GM20431 (cell line): ENCODE results near the gene CD276.
"Not testable (repeated sequence)": the region's sequence is repeated elsewhere in the genome, so short reads cannot be mapped to it uniquely, and the experiment has no call there.

Experiments used
- in situ Hi-C: fragments of 300-500 bp; cut with MseI, MboI; formaldehyde crosslinking; loops from one replicate; pipeline ENCODE4 v1.15.0; 2020; ENCODE audit warnings: low sequenced_read_pairs; ENCODE audit not compliant: unreplicated experiment

Gene CD276

DNA sequence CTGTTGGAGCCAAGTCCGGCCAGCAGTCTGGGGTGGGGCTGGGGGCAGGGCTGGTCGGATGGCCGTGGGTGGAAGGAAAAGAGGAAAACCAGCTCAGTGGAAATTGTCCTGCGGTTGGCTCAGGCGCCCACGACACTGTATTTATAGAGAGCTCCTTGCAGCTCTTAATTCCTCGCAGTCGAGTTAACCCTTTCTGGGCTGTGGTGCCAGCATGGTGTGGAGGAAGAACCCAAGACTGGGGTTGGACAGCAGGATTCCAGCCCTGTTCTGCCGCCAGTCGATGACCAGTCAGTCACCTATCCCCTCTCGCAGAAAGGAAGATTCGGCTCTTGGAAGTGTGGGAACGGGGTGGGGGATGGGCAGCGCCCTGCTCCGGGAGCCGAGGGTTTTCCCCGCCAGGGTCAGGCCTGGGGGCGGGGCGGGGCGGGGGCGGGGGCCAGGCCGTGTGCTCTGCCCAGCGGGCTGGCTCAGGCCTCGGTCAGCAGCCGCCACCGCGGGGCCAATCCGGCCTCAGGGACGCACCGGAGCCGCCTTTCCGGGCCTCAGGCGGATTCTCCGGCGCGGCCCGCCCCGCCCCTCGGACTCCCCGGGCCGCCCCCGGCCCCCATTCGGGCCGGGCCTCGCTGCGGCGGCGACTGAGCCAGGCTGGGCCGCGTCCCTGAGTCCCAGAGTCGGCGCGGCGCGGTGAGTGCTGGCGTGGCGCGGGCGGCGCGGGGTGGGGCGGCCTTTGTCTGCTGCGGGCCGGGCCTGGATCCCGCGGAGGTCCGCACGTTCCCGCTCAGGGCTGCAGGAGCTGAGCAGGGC lies at the start of gene CD276:
TSS of gene CD276 (plus strand) at position 607 of the 804 bp plus-strand sequence. CDS start 15,257 bp downstream, outside the sequence.
- in situ Hi-C loops = loop anchor here (25.0 kb wide), 1 partner anchor 397 kb away; no protein-coding TSS in a partner anchor

DNA sequence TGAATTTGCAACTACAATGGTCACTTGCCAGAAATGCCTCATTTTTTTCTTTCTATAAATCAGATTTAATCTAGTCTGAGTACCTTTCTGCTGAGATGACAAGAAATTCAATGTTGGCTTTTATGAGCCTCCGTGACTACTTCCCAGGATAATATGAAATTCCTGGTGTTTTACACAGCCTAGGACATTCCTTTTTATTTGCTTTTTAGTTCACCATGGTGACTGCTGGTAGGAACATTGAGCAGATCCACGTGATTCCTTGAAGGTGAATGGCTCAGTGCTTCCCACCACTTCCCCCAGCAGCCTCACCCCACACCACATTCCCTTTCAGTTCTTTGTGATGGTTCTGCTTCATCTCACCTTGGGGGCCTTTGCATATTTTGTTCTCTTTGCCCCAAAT lies 46.7 kb upstream of the CD276 start:
- in situ Hi-C loops = no loop called here

DNA sequence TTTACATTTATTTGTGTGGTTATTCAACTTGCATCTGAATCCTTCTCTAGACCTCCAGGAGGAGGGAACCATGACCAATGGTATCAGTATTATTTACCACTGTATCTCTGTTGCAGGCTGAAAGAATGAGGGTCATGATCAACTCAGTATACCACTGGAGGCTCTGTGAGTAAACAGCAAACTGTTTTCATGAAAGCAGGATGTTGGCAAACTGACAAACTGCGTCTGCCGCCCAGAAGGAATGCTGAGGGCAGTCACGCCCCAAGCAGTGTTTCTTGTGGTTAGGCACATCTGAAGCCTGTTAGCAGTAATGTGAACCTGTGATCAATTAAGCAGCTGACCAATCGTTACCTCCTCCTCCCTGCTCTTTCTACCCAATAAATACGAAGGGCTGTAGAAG lies 44.7 kb upstream of the CD276 start:
- in situ Hi-C loops = not testable (repeated sequence)

GRCh38 chr15:73647259-73648013 lies 36.7 kb upstream of the CD276 start:
- in situ Hi-C loops = no loop called here

- in situ Hi-C loops = no loop called here
Observed at GRCh38 chr15:73648014-73648295, 36.2 kb upstream of the CD276 start.

GRCh38 chr15:73650416-73651126 lies 33.6 kb upstream of the CD276 start:
- in situ Hi-C loops = no loop called here

GRCh38 chr15:73654659-73655058 lies 29.5 kb upstream of the CD276 start:
- in situ Hi-C loops = no loop called here

- in situ Hi-C loops = no loop called here
Observed at GRCh38 chr15:73655724-73656123, 28.5 kb upstream of the CD276 start.

- in situ Hi-C loops = no loop called here
Observed at GRCh38 chr15:73658645-73659044, 25.5 kb upstream of the CD276 start.

DNA sequence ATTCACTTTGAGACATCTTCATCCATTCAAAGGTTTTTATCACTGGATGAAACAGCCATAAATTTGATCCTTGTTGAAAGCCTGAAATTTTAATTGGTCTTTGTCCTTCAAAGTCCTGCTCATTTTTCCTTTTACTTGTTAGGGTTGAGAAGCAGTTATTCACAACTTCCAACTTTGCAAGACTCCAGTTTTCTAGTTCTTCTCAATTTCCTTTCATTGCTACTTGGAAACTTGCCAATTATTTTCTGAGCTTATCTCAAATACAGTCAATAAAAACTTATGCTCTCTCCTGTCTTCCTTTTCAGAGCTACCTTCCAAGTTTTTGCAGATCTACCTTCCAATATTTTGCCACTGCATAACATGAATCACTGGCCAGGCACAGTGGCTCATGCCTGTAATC lies 23.7 kb upstream of the CD276 start:
- in situ Hi-C loops = no loop called here

- in situ Hi-C loops = no loop called here
Observed at GRCh38 chr15:73674587-73674986, 9.6 kb upstream of the CD276 start.

DNA sequence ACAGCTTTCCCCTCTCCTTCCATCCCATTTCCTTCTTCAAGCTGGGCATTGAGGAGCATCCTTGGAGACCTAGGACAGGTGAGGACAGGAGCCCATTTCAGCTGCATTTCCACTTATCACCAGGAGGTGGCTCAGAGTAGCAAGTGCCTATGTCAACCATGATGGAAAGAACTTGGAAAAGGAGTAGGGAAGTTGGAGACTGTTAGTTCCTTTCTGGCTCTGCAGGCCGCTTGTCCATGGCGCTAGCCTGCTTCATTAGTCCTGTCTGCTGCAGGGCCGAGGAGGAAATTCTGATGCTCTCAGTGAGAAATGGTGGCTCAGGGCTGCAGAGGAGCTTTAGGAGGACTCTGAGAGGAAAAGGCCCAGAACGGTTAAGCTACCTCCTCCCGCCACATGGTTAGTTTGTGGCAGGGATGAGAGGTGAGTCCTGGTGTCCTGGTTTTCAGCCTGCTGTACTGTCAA lies 7.0 kb upstream of the CD276 start:
- in situ Hi-C loops = loop anchor here (25.0 kb wide), 1 partner anchor 390 kb away; no protein-coding TSS in a partner anchor

- in situ Hi-C loops = loop anchor here (25.0 kb wide), 1 partner anchor 390 kb away; no protein-coding TSS in a partner anchor
Observed at GRCh38 chr15:73677733-73678132, 6.5 kb upstream of the CD276 start.

- in situ Hi-C loops = loop anchor here (25.0 kb wide), 1 partner anchor 391 kb away; no protein-coding TSS in a partner anchor
Observed at GRCh38 chr15:73678498-73678897, 5.7 kb upstream of the CD276 start.

GRCh38 chr15:73679180-73679579 lies 5.0 kb upstream of the CD276 start:
- in situ Hi-C loops = loop anchor here (25.0 kb wide), 1 partner anchor 392 kb away; no protein-coding TSS in a partner anchor

DNA sequence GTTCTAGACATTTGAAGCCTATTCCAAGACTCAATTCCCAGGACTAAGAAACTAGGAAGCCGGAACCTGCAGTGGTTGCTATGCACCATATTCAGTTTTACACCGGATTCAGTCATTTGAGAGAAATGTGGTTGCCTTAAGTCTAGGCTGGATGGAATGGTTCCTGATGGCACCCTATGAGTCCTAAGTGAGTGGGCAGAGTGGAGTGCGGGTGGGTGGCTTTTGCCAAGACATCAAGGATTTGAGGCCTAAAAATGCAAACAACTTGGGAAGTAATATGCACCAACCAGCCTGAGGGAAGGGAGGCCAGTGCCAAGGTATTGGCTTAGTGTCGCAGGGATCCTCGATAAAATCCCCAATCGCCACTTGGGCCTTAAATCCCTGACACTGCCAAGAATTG lies 4.2 kb upstream of the CD276 start:
- in situ Hi-C loops = loop anchor here (25.0 kb wide), 1 partner anchor 393 kb away; no protein-coding TSS in a partner anchor

DNA sequence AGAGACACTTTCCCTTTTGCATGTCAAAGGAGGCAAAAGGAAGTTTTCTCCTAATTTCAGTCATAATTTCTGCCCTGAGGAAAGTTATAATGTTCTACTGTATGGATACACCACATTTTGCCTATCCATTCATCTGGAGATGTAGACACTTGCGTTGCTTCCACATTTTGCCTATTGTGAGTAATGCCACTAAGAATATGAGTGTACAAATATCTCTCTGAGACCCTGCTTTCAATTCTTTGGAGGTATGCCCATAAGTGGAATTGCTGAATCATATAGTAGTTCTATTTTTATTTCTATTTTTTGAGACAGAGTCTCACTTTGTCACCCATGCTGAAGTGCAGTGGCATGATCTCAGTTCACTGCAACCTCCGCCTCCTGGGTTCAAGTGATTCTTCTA lies 3.6 kb upstream of the CD276 start:
- in situ Hi-C loops = loop anchor here (25.0 kb wide), 1 partner anchor 393 kb away; no protein-coding TSS in a partner anchor

GRCh38 chr15:73681063-73681462 lies 3.1 kb upstream of the CD276 start:
- in situ Hi-C loops = loop anchor here (25.0 kb wide), 1 partner anchor 394 kb away; no protein-coding TSS in a partner anchor

DNA sequence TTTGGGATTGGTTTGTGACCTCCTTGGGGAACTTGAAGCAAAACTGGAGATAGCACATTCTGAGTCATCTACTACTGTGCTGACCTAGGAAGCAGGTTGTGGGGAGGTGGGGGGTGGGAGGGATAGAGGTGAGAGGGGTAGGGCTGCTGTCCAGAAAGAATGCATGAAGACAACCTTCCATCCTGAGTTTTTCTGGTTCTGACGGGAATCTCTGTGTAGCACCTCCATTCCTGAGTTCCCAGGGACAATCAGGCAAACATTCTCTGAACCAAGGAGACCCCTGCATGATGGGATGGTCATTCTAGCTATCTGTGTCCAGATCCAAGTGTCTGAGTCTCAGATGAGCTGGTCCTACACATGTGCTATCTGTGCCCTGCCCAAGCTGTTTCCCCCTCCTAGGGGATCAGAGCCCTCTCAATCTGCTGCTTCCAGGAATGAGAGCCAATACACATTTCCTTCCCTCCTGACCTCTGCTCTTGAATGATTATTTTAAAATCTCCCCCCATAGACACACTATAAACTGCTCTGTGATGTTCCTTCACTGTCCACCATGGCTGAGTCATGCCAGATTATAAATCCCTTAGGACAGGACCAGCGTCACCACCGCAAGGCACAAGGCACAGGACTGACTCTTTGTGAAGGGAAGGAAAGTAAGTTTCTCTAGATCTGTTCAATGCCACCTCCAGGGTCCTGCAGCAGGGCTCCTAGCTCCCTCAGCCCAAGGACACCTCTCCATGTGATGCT lies 2.2 kb upstream of the CD276 start:
- in situ Hi-C loops = loop anchor here (25.0 kb wide), 1 partner anchor 395 kb away; no protein-coding TSS in a partner anchor
